ENCODE data around the gene HOOK2. TPM values are rescaled to one million over a fixed set of nuclear protein-coding genes. Genes with fewer than 3 reads are reported as not detected.

Gene HOOK2
- total and polyA plus RNA-seq, 2 of the 8 experiments (the other 6 are each of a cell fraction or from before 2014, with no cell fraction given) = 23.8 to 63.2 TPM

- TF ChIP-seq ASH2L (IDR thresholded peaks at IDR 0.05; ENCODE audit: low read length) = peak; percentile 34
- TF ChIP-seq TAF1 (IDR thresholded peaks at IDR 0.05; ENCODE audit: low read depth, low read length) = peak; percentile 93
- peak; percentile 99 for TF ChIP-seq POLR2AphosphoS5 (IDR thresholded peaks at IDR 0.05; ENCODE audit: low read depth, low read length)
- TF ChIP-seq CREB1 (IDR thresholded peaks at IDR 0.05) = peak; percentile 57; the same call in 1 of the 2 replicates
- peak; percentile 95 to 99 for TF ChIP-seq POLR2A (IDR thresholded peaks at IDR 0.05; ENCODE audit: control extremely low read depth in 1 of 2, low read depth in 2 of 2, low read length in 2 of 2)
- no peak for TF ChIP-seq MAFK (IDR thresholded peaks at IDR 0.05; ENCODE audit: low read depth, low read length)
- TF ChIP-seq SP1 (IDR thresholded peaks at IDR 0.05; ENCODE audit: low read depth, low read length) = 0 out of 2 replicates have a peak, but pooled peaks have one; percentile 19
Observed at GRCh38 chr19:12791345-12792050, 16.1 kb upstream of the HOOK2 start, which contains the start of gene JUNB (continued).
